ENCODE results near the gene CTNNBIP1.

Gene CTNNBIP1

DNA sequence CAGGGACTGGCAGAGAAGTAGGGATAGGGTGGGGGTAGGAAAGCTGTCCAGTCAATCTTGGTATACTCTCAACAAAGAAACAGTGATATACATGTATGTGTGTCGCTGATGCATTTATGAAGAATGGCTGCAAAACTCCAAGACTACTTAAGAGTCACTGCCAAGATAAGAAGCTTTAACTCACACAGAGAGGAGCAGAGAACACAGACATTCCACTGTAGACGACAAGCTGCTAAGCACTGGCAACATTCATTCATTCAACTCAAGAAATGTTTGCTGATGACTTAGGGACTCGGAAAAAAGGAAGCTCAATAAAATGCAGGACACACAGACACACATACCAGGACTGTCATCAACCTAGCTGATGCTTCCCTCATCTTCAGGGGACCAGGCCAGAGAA lies 5.5 kb downstream of the CTNNBIP1 start:
- DNase-seq (ENCODE audit: low read depth in 2 of 2) = no peak

DNA sequence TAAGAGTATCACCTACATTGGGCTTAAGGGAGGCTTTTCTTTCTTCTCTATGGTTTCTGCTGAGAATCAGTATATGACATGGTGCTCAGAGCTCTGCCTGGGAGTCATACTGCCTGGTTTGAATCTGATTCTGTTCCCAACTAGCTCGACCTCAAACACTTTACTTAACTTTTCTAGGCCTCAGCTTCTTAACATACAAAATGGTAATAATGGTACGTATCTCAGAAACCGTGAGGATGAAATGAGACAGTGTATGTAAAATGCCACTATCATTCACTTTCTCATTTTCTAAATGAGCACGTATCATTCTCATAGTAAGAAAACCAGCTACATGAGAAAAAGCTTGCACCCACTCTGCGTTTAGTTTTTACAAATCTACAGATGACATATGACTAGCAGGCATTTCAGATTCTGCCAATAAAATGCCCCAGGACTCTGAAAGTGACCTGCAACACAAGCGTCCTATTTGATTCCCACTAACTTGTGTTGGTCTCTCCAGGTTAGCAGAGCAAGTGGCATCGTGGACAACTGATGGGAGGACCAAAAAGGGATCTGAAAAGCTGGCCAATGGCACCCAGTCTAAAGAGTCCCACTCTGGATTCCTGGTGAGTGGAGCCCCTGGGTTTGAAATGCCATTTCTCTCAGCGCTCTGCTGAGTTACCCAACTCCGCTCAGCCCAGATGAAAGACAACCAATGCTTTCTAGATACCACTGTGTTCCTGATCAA lies 6.1 kb downstream of the CTNNBIP1 start:
- no peak for DNase-seq (ENCODE audit: low read depth in 2 of 2)

DNA sequence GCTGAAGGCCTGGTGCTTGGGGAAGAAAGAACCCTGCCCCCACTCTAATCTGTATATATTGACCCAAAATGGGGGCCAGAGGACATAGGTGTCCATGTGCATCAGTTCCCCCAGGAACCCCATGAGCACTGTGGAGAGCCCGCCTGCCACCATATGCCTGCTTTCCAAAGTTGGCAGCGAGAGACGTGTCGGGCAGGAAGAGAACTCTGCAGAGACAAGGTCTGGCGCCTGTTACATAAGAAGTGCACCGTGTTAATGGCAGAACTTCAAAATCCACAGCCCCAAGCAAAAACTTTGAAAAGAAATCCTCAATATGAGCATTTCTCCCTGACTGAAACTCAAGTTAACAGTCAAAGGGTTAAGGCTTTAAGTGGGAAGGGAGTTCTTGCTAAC lies 8.0 kb downstream of the CTNNBIP1 start:
- no peak for DNase-seq (ENCODE audit: low read depth in 2 of 2)

DNA sequence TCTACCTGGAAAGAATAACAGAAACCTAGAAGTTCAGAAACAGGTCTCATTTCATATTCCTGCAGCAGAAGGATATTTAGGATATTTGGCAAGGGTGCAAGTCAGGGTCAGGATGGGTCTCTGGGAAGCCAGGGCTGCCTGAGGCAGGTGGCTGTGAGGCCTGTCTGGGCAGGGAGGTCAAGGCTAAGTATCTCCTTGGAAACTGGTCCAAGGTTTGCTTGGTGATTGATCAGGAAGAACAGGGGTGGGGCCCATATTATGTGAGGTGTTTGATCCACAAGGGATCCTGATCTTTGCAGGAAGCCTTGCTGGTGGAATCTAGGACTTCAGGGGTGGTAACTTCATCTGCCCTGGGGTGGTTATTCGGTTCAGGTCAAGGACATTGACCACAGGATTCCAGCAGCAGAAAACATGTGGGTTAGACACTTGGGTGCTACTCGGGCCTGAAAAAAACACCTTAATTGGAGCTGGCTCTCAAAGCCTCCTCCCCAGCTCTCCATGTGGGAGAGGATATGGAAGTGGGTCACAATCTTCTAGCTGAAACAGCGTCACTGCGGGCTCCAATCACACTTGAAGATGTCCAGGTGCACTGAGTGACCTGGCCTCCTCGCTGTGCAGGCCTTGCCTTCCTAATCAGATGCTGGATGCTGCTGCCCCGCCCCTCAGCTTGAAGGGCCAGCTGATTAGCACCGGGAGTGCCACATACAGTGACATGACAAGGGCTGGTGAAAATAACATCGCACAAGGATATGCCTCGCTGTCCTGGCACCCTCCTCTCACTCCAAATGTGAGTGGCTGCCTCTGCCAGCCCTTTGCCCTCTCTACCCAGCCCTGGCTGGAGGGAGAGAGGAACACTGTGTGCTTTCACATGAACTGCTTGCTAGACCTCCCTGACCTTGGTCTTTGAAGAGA lies 8.7 kb downstream of the CTNNBIP1 start:
- no peak for DNase-seq (ENCODE audit: low read depth in 2 of 2)

DNA sequence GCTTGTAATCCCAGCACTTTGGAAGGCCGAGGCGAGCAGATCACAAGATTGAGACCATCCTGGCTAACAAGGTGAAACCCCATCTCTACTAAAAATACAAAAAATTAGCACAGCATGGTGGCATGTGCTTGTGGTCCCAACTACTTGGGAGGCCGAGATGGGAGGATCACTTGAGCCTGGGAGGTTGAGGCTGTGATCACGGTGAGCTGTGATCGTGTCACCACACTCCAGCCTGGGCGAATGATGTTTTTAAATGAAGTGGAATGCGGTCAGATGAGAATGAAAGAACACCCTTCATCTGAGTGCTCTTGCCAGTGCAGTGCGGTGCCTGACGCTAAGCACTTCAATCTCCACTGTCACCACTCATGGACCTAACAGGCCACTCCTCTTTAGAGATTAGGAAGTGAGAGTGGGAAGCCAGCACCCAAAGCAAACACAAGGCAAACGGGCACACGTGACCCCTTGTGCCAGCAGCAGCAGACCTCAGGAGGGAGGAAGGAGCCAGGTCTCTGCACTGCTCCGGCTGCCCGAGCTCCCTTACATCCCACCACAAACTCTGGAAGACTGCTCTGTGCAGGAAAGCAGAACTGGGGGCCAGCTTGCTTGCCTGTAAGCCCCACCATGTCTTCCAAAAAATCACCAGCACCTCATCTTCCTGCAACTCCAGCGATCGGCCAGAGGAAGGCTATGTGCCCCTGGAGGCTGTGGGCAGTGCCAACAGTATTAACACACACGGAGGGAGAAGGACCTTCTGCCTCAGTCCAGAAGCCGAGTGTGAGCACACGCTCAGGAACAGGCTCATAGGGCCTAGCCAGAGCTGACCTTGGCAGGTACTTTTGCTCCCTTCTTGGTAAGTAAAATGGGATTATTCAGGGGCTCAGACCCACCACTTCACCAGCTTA lies 9.7 kb downstream of the CTNNBIP1 start:
- DNase-seq (ENCODE audit: low read depth in 2 of 2) = no peak

DNA sequence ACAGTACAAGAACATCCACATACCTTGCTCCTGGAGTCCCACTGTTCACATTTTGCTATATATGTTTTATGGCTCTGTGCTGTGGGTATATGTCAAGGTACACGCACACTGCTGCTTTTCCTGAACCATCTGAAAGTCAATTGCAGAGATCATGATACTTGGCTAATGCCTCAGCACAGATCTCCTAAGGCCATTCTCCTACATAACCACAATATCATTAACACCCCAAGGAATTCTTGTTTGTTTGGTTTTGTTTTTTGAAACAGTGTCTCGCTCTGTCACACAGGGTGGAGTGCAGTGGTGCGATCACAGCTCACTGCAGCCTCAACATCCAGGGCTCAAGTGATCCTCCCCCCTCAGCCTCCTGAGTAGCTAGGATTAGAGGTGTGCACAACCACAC lies 16.0 kb downstream of the CTNNBIP1 start:
- no peak for DNase-seq (ENCODE audit: low read depth in 2 of 2)

DNA sequence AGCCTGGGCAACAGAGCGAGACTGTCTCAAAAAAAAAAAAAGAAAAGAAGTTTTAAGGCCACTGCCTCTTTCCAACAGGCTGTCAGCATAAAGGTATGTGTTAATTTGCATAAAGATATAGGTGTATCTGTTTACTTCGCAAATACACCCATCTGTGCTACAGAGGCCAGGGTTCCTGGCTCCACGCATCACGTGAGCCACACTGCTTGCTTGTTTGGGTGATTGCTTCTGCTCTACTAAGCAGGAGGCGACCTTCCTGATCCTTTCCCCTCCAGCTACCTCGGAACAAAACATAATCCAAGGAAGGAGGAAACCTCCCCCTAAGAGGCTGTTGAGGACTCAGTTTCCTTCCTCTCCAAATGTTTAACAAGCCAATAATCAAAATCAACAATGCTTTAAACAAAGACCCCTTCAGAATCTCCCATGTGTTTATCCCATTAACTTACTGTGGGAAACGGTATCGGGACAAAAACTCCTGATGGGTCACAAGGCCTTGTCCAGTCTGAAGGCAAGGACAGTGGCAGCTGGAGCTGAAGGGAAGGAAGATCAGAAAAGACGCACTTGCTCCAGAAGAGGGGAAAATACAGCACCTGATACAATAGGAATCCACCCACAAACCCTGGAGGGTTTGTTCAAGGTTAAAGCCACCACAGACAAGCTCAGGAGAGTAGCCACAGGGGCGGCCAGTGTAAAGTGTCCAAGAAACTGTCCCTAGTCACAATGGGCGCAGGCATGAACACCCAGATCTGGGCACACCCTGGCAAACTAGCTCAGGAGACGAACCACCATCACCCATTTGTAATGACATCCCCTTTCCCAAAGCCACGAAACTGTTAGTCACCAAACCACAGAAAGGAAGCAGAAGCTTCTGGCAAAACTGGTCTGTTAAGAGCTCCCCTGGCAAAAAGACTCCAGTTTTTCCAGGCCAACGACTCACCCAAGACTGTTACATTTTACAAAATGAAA lies 17.2 kb downstream of the CTNNBIP1 start:
- DNase-seq (ENCODE audit: low read depth in 2 of 2) = peak in 1 of 2 experiments; percentile 50

DNA sequence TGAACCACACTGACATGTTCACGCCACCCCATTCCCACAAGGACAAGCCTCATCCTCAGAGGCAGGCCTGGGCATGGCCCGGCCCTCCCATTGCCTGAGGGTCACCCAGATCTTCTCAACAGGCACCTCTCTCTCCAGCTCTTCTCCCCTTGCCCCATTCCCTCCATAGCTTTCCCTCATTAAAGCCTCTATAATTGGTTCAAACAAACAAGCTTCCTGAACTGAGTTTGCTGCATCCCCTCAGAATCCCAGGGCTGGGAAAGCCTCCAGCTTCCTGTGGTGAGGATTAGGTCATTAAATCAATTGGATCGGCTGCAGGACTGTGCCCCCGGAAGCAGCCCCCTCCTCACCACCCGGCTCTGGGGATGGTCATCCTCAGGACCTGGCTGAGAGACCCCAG lies 18.9 kb downstream of the CTNNBIP1 start:
- DNase-seq (ENCODE audit: low read depth in 2 of 2) = no peak

DNA sequence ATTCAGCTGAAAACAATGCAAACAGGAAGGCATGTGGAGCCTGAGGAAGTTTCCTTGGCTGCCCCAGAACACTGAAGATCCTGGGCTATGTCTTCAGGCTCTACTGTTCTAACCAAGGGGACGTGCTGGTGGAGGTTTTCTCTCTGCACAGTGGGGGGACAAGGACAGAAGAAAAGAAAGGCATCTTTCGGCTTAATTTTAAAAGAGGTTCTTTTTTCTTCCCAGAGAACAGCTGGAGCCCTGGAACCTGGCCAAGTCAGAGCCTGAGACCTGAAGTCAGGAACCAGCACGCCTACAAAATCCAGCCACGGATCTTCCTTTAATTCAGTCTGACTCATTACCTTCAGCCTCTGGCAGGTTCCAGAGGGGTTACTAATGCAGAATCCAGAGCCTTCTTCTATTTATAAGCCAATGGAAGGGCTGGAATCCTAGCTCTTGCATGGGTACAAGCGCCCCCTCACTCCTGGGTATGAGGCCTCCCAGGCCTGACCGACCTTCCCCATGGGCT lies 19.8 kb downstream of the CTNNBIP1 start:
- peak; percentile 84 to 85 for DNase-seq (ENCODE audit: low read depth in 2 of 2)

DNA sequence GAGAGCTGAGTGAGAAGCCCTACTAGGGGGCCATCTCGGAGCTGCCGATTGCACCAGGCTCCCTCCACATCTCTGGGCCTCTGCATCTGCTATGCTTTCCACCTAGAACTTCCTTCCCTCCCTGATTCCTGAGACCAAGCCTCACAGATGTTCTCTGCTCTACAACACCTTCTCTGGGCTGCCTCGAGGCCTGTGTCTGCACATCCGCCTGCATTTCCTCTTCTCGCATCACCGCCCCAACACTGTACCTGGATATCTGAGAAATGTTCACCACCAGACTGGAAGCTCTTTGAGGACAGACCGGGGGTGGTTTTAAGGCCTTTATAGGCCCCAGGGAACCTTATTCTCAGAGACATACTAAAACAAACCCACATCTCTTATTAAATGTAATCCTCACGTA lies 20.7 kb downstream of the CTNNBIP1 start:
- DNase-seq (ENCODE audit: low read depth in 2 of 2) = no peak

DNA sequence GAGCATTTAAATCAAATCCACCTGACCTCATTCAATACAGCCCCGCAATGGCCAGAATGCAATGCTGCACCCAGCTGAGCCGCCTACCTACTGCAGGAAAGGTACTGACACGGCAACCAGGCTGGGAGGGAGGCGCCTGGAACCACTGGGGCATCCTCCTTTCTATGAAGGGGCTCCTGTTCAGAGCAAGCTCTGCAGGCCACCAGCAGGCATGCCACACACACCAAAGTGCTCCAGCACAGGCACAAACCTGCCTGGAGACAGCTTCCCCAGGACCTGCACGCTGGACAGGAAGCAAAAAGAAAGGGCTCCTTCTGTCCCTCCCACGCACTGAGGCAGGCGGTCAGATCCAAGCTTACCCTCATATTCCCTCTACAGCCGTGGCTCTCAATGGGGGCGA lies 21.2 kb downstream of the CTNNBIP1 start:
- DNase-seq (ENCODE audit: low read depth in 2 of 2) = no peak

DNA sequence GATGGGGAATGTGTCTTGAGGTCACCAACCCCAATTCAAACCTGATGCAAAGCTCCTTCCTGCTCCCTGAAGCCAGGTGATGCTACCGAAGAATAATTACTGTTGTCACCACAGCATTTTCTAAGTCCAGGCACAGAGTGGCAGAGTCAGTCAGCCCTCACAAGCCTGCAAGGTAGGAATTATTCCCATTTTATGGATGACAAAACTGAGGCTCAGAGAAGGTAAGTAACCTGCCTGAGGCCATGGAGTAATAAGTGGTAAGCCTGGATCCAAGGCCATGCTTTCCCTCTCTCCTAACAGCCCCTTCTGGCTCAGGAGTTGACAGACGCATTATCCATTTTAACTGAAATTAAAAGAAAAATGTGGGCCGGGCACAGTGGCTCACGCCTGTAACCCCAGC lies 23.0 kb downstream of the CTNNBIP1 start:
- DNase-seq (ENCODE audit: low read depth in 2 of 2) = no peak

DNA sequence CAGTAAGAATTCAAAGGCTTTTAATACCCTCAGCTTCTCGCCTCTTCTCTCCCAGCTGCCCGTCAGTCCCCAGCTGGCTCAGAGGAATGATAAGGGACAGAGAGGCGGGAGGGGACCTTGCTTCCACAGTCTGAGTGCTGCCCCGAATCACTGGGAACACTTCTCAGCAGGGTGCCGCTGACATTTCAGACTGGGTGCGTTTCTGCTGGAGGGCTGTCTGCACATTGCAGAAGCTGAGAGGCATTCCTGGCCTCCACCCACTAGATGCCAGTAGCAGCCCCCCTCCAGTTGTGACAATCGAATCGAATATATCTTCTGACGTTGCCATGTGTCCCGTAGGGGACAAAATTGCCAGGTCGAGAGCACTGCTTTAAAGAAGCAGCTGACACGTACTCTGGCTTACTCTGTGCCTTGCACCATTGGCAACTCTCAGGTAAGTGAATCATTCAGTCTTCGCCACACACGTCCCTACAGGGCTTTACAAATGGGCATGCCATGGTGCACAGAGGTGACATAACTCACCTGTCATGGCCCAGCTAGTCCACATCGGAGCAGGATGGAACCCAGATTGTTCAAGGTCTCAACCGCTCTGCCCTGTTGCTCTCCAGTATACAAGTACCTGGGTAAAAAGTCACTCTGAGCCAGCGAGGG lies 23.9 kb downstream of the CTNNBIP1 start:
- DNase-seq (ENCODE audit: low read depth in 2 of 2) = no peak

DNA sequence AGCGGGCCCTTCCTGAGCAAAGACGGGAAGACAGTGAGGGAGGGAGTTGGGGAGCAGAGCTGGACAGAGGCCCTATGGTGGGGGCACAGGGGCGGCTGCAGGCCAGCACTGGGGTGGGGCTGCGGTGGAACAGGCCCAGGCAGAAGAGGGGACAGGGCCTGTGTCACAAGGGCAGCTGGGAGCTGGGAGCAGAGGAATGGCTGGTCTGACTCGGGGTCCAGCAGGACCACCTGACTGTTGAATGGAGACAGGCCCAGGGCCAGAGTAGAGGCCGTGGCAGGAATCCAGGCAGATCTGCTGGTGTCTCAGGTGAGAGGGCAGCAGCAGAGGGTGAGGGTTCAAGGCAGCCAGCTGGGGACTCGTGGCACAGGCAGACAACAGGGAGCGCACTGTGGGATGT lies 25.3 kb downstream of the CTNNBIP1 start:
- no peak for DNase-seq (ENCODE audit: low read depth in 2 of 2)

DNA sequence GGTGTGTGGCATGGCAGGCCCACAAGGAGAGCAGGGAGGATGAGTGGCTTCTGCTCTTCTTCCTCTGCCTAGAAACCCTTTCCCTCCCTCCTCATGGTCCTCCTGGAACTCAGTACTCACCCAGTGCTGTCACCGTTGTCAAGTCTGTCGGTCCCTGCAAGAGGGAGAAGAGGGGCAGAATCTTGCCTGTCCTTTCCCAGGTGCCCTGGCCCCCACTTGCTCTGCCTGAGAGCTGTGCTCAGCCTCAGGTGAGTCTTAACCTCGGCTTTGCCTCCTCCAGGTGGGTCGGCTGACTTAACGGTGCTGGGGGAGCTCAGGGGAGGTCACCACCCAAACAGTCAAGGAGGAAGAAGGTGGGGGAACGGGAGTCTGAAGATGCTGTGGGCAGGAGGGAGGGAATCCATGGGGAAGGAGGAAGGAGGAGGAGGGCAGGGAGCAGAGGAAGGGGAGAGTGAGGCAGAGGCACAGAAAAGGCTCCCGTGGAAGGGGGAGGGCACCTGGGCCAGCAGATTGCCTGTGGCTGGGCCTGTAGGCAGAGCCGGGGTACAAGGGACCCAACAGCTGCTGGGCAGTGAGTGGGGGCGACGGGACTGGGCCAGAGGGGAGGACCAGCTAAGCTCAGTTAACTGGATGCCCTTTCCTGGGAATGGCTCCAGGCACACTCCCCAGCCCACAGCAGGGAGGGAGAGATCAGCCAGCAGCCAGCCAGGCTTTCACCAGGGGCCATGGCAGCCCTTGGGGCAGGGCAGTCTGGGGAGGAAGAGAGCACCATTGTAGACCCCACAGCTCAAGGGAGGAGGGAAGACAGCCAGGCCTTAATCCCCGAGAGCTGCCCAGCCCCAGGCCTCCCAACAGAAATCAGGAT lies 26.3 kb downstream of the CTNNBIP1 start:
- no peak for DNase-seq (ENCODE audit: low read depth in 2 of 2)

DNA sequence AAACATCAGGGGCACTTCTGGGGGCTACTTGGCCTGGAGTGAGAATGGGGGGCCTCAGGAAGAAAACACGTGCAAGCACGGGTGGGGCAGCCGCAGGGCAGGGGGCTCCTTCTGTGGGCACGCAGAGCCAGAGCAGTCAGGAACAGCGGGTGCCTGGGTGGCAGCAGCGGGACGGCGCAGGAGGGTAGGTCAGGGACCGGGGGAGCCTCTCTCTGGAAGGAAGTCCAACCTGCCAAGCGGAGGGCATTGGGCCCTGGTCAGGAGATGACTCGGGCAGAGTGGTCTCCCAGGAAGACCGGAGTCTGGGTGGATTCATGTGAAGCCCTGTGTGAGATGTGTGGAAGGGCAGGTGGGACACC lies 27.1 kb downstream of the CTNNBIP1 start:
- no peak for DNase-seq (ENCODE audit: low read depth in 2 of 2)

DNA sequence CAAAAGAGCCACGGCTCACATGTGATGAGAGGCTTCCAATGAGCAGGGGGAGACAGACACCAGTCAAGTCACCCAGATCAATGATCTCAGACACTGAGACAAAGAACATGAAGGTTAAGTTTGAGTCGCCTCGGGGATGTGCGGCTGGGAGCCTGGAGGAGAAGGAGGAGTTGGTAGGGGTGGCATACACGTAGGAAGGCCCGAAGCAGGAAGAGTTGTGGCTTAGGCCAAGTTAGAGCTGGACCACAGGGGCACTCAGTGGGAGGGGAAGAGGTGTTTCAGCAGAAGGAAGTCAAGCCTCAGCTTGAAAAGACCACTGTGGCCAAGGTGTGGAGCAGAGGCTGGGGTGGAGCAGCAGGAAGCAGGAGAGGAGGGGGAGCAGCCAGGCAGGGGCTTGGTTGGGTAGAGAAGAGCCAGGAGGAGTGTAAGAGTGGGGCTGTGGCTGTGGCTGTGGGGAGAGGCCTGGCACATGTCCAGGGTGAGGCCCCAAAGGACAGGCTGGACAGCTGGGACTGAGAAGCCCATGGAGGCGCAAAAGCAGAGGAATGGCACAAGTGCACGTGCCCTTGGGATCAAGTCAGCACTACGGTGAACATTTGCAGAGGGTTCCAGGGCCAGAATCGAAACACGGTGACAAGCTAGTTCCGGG lies 27.6 kb downstream of the CTNNBIP1 start:
- no peak for DNase-seq (ENCODE audit: low read depth in 2 of 2)

DNA sequence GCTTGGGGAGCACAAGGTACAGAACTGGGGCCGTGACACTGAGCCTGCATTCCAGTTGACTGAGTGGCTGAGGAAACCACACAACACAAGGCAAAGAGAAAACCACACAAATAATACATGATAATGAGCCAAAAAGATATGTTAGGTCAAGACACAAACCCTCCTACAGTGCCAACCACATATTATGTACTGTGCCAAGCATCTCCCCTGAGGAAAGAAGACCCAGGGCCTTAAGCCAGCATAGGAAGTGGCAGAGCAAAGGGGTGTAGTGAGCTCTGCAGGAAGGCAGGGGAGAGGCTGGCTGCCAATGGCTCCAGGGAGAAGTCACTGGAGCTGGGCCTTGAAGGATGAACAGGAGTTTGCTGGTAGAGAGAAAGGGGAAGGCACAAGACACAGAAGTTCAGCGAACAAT lies 28.2 kb downstream of the CTNNBIP1 start:
- no peak for DNase-seq (ENCODE audit: low read depth in 2 of 2)

DNA sequence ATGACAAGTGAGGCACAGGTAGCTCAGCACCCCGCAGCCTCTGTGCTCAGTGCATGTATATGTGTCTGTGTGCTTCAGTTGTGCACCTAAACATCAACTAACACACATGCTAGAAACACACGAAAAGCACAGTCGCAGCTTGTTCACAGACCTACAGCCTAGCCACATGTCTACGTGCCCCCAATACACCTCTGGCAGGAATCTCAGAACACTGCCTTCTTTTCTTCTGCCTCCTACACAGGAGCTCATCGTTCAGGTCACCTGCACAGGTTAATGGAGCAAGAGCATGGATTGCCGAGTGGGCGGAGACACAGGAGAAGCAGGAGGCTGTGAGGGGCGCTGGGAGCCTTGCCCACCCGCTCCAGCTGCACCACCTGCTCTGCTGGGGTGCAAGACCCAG lies 31.7 kb downstream of the CTNNBIP1 start:
- no peak for DNase-seq (ENCODE audit: low read depth in 2 of 2)

Data from fibroblast of skin of left quadriceps (primary cell).